NCI-H187 (cell line): ENCODE results near the gene IBA57.
"Not testable (repeated sequence)": the region's sequence is repeated elsewhere in the genome, so short reads cannot be mapped to it uniquely, and the experiment has no call there.

Experiments used
- DNase-seq, 2 experiments: peaks; one replicate each; lab custom pipeline; 2025; lab: John Stamatoyannopoulos, UW

IBA57 gene

DNA sequence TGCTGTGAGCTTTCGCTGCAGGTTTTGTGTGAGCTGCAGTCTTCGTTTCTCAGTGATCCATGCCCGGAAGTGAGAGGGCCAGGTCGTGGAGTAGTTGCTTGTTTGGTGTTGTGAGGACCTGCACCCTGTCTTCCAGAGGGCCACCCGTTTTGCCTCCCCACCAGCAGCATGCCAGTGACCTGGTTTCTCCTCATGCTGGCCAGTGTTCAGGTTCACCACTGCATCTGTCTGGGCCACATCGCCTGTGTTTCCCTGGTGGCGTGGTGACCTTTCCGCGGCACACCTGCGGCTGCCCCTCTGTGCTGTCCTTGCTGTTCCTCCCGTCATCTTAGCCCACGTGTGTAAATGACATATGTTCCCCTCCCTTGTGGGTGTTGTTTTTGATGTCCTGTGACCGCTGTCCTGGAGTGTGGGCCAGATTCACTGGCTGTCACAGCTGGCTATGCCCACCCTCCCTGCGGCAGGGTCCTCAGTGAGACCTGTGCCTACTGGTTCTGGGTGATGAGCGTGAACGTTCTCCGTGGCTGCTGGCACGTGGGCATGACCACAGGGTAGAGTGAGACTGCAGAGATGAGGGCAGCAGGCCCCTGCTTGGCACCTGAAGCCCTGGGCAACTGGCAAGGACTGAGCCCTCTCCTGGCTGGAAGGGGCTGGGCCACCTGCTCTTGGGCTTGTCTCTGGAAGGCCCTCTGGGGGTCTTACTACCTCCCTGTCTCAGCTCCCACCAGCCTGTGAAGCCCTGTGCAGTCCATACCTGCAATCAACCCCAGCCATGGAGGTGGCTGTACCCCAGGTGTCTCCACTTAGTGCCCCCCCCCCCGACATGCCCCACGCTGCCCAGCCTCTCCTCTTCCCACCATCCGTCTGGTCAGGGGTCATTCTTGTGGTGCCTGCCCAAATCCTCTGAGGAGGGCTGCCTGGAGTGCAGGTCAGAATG is 7.3 kb downstream of the IBA57 start:
- no peak for DNase-seq

DNA sequence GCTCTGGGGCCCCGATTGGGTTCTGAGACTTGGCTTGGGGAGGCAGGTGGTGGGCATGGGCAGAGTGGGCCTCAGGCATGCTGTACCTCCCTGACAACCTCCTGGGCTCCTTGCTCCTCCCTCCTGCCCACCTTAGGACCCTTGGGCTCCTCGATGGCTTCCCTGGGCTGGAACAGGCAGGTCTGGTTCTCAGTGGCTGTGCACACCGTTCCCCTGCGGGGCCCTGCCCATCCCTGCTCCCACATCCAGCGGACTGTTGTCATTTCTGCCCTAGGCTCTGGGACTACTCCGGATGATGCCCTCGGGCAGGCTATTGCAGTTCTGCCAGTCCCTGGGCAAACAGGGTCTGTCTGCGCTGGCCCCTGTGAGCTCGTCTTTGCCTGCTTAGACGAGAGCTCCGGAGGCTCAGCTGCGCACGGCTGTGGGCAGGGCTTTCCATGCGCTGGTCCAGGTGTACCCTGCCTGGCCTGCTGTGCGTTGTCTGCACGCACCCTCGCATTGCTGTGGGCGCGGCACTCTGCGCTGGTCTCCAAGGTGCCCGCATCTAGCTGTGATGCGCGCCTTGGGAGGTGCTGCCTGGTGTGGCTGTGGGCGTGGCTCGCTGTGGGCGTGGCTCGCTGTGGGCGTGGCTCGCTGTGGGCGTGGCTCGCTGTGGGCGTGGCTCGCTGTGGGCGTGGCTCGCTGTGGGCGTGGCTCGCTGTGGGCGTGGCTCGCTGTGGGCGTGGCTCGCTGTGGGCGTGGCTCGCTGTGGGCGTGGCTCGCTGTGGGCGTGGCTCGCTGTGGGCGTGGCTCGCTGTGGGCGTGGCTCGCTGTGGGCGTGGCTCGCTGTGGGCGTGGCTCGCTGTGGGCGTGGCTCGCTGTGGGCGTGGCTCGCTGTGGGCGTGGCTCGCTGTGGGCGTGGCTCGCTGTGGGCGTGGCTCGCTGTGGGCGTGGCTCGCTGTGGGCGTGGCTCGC is 8.2 kb downstream of the IBA57 start:
- not testable (repeated sequence) for DNase-seq

DNA sequence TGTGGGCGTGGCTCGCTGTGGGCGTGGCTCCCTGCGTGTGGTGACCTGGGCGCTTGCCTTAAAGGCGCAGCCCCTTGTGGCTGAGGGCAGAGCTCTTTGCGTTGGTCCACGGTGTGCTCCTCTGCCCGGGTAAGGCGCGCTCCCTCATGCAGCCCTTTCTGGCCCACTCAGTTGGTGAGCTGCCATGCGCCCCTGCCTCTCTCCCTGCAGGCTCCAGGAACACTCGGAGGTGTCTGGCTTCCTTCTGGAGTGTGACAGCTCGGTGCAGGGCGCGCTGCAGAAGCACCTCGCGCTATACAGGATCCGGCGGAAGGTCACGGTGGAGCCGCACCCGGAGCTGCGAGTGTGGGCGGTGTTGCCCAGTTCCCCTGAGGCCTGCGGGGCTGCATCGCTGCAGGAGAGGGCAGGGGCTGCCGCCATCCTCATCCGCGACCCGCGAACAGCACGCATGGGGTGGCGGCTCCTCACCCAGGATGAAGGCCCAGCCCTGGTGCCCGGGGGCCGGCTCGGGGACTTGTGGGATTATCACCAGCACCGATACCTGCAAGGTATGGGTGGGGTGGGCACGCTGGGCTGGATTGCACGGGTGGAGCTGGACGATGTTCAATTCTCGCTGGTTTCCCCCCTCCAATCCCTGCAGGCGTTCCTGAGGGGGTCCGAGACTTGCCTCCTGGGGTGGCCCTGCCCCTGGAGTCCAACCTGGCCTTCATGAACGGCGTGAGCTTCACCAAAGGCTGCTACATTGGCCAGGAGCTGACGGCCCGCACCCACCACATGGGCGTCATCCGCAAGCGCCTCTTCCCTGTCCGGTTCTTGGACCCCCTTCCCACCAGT is 9.1 kb downstream of the IBA57 start:
- DNase-seq: no peak

DNA sequence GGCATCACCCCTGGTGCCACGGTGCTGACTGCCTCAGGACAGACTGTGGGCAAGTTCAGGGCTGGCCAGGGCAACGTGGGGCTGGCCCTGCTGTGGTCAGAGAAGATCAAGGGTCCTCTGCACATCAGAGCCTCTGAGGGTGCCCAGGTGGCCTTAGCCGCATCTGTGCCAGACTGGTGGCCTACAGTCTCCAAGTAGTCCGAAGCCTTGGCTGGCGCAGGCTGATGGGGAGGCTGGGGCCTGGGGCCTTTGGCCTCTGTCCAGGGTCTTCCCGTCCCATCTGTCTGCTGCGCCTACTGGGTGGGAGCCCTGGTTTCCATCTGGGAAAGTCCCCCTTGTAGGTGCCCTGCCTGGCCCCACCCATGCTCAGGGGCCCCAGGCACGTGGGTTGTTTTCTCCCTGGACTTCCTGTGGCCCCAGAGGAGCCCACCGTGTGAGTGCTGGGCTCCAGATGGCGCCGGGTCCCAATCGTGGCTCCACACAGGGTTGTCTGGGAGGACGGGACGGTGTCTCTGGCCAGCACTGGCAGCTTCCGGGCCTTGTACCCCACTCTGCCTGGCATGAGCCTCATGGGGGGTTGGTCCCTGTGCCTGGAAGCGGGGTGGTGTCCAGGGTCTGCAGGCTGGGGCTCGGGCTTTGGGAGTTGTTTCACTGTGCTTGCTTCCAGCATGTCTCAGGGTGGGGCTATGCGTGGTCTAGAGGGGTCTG is 9.9 kb downstream of the IBA57 start:
- DNase-seq: no peak

DNA sequence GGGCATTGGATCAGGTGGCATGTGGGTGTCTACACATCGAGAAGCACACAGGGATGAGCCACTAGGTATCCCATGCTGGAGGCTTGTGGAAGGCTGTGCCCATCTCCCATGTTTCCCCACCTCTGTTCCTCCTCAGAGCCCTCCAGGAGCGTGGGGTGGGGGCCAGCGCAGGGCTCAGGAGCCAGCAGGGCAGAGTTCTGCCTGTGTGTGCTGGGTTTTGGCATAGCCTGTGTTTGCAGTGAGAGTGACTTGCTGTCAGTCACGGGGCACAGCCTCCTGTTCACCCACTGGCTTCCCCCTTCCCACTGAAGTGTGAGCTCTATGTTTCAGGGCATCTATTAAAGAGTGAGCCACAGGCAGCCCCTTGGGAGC is 10.4 kb downstream of the IBA57 start:
- no peak for DNase-seq

DNA sequence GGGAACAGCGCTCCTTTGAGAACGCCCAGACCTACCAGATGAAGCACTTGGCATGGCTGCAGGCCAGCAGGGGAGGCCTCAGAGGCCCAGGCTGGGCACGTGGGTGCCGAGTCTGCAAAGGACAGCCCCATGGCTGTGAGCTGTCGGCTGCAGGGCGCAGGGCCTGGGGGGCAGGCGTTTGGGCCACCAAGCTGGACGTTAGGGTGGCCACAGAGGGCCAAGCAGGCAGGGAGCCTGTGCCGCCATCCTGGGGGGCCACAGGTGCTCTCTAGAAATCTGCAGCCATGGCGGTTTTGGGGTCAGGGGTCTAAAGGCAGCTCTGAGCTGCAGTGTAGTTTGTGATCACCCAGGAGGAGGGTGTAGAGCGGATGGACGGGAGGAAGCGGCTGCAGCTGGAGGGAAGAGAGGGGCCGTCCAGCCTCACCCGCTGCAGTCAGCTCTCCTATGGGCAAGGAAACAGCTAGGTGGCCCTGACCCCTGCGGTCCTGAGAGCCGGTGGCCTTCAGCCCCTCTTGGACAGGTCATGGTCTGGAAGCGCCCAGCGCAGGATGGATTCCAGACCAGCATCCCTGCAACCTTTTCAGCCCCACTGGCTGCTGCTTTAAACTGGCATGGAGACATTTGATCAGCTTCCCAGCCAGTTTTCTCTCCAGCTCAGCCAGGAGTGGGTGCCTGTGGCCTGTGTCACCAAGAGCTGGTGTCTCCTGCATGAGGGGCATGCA is 11.0 kb downstream of the IBA57 start:
- no peak for DNase-seq

DNA sequence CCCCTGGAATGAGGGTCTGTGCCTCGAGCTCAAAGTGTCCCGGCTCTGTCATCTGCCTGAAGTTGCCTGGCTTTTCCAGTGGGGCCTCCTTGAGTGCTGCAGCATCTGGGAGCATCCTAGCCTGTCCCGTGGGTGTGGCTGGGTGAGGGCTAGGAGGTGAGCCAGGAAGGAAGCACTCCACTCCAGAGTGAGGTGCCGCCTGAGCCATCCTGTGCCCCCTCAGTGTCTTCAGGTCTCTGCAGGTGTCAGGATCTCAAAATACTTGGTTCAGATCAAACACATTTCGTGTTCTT is 11.5 kb downstream of the IBA57 start:
- DNase-seq: no peak

DNA sequence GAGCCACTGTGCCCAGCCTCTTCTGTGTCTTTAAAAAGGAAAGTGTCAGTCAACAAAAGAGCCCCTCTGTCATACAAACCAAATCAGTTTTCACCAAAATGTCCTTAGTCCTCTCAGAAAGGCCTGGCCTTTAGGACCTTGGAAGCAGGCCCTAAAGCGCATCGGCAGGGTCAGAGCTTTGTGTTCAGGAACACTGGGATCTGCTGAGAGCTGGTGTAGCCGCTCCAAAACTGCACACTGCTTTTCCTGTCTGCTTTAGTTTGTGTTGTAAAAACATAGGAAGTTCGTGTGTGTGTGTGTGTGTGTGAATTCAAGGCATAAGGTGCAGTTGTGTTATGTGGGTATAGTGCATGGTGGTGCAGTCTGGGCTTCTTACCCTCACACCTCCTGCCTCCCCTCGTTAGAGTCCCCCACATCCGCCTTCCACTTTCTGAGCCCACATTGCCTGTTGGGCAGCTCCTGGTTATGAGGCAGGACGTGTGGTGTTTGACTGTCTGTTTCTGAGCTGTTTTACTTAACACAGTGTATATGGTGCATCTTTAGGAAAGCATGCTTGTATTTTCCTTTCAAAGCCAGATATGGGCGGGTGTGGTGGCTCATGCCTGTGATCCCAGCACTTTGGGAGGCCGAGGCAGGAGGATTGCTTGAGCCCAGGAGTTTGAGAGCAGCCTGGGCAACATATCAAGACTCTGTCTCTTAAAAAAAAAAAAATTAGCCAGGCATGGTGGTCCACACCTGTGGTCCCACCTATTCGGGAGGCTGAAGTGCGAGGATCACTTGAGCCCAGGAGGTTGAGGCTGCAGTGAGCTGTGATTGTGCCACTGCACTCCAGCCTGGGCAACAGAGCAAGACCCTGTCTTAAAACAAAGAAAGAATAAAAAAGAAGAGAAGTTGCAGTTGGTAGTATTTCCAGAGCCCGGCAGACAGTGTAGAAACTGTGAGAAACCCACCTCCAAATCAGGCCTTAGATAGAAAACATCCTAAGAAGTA is 12.4 kb downstream of the IBA57 start:
- no peak for DNase-seq

DNA sequence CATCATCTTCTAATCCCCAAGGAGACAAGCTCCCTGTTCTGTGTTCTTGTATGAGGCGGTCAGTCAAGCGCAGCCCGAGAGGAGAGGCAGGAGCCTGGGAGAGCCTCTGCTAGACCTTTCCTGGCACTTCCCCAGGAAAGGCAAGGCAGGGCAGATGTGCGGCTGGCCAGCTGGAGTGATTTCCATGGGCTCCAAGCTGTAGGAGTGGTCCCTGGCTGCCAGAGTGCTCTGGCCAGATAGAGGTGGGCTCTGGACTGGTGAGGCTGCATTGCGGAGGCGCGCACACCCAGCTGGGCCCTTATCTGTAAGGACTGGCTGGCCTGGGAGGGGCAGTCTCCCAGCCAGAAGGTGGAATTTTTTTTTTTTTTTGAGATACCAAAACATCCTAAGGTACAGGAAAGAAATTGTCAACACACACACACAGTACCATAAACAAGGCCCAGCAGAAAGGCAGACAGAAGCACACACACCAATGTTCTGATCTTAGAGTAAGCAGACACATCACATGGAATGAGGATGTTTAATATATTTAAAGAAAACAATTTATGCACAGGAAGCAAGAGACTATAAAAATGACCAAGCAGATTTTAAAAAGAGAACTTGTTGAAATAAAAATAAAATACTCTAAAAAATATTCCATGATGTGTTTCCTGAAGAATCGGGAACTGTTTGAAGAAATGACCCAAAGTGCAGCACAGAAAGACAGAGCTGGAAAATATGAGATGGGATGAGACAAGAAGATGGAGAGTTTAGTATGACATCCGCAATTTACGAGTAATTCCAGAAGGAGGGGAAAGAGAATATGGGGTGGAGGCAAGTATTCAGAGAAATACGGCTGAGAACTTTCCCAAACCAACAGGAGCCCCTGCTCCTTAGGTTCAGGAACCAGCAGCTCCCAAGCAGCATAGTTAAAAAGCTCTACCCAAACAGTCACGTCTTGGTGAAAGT is 13.4 kb downstream of the IBA57 start:
- no peak for DNase-seq

DNA sequence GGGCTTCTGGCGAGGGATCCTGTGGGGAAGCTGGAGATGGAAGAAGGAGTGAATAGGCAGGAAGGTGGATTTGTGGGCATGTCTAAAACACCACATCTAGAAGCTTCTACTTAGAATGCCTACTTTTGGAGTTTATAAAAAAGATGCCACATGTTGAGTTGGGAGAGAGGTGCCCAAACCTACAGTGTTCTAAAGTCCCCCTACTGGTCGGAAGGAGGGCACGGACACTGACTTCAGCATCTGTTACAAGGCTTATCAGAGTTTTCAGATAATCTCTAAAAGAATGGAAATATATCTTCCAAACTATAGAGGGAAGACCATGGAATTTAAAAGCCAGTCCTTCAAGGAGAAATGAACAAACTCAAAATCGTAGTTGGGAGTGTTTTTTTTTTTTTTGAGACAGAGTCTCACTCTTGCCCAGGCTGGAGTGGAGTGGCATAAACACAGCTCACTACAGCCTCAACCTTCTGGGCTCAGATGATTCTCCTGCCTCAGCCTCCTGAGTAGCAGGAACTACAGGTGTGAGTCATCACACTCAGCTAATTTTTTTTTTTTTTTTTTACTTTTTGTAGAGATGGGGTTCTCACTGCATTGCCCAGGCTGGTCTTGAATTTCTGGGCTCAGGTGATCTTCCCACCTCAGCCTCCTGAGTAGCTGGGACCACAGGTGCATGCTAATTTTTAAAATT is 14.8 kb downstream of the IBA57 start:
- DNase-seq: no peak

DNA sequence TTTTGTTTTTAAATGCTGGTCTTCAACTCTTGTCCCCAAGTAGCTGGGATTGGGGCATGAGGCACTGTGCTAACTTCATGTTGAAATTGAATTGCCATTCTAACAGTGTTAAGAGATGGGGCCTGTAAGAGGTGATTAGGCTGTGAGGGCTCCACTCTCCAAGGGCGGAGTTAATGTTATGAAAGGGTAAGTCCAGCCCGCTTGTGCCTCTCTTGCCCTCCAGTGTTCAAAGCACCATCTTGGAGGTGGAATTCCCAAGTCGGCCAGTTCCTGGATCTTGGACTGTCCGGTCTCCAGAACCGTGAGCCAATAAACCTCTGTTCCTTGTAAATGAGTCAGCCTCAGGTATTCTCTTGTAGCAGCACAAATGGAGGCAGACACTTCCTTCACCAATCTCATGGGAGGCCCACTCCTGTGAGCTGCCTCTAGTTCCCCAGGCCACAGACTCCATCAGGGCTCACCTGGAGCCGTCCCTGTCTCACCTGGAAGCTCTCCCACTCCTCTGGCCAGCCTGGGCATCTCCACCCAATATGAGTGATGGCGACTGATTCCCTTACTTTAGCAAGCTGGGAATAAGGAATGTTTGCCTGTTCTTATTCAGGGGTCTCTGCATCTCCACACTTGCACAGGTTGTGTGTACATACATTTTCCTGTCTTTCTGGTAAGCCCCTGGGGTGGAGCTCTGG is 15.5 kb downstream of the IBA57 start:
- no peak for DNase-seq

DNA sequence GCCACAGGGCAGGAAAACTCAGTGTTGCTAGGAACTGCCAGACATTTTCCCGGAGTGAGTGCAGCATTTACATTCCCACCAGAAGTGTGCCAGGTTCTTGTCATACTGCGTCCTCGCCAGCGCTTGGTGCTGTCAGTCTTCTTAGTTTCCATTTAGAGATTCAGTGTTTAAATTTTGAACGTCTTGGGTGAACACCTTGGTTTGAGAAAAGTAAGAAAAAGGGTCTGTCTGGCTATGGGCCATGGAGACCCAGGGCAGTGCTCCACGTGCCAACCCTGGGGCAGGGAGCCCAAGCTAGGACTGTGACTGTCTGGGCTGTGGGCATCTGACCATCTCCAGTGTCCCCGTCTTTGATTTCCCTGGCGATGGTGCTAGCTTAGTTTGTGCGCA is 16.0 kb downstream of the IBA57 start:
- no peak for DNase-seq

DNA sequence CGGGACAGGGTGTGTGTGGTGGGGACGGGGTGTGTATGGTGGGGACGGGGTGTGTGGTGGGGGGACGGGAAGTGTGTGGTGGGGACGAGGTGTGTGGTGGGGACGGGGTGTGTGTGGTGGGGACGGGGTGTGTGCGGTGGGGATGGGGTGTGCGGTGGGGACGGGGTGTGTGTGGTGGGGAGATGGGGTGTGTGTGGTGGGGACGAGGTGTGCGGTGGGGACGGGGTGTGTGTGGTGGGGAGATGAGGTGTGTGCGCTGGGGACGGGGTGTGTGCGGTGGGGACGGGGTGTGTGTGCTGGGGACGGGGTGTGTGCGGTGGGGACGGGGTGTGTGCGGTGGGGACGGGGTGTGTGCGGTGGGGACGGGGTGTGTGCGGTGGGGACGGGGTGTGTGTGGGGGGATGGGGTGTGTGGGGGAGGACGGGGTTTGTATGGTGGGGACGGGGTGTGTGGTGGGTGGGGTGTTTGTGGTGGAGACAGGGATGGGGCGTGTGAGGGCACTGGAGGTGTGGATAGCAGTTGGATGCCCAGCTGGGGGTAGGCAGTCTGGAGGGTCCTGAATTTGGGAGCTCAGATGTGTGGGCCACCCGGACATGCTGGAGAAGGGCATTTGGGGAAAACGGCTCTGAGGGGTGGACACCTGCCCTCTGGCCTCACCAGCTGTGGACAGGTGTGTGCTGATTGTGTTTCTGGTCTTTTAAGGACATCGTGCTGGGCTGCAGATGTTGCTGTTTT is 16.9 kb downstream of the IBA57 start:
- DNase-seq: no peak

DNA sequence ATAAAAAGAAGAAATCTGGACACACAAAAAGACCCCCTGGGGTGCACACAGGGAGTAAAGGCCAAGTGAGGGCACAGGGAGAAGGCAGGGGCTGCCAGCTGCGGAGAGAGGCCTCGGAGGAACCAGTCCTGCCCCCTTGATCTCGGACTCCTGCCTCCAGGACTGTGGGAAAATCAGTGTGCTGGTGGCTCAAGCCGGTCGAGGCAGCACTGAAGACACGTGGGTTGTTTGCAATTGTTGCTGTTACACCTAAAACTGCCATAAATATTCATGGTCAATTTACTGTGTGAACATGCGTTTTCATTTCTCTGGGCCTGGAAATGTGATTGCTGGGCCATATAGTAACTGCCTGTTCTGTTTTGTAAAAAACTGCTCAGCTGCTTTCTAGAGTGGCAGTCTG is 18.5 kb downstream of the IBA57 start:
- no peak for DNase-seq

DNA sequence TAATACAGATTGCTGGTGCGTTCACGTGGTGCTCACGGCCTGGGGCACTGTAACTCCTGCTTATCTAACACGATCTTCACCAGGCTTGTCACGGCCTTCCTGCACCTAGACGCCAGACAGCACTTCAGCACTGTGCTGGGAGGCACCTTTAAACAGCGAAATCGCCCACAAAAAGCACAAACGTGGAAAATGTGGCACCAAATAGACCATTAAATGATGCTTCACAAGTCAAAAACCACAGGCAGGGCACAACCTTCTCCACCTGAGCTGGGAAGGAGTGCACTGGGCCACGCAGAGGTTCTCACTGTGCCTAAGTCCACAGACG is 20.0 kb downstream of the IBA57 start:
- no peak for DNase-seq

DNA sequence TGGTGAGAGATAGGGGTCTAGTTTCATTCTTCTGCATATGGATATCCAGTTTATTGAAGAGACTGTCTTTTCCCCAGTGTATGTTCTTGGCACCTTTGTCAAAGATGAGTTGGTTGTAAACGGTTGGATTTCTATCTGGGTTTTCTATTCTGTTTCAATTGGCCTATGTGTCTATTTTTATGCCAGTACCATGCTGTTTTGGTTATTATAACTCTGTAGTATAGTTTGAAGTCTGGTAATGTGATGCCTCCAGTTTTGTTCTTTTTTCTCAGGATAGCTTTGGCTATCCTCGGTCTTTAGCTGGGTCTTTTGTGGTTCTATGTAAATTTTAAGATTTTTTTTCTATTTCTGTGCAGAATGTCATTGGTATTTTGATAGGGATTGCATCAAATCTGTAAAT is 22.6 kb downstream of the IBA57 start:
- DNase-seq: not testable (repeated sequence)

DNA sequence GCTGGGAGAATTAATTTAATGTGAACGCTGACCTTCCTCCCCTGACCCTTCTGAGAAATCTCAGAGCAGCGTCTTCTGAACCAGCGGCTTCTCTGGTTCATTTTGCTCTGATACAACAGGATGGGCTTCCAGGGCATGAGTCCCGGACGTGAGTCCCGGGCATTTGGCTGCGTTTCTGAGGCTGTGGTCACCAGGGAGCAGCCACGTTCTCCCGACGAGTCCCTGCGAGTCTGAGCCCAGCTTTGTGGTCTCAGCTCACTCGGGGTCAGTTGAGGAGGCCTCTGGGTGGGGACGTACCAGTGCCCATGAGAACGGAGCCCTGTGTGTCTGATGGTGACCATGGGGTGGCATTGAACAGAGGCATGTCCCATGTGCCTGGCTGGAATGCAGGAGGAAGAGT is 24.6 kb downstream of the IBA57 start:
- no peak for DNase-seq
